Measurements from ENCODE around the gene PARD6G. TPM values are rescaled to one million over a fixed set of nuclear protein-coding genes. Genes with fewer than 3 reads are reported as not detected.

The PARD6G gene
- total and polyA plus RNA-seq, 2 of the 8 experiments (the other 6 are each of a cell fraction or from before 2014, with no cell fraction given): 11.3 to 17.9 TPM

- H2BK20ac ChIP-seq (ENCODE audit: low read length): no peak overlapping the region
- no peak overlapping the region for H3K4me3 ChIP-seq (ENCODE audit: extremely low read depth in 1 of 4, insufficient read depth in 2 of 4, low read depth in 3 of 4, low read length in 4 of 4)
- H3K36me3 ChIP-seq (ENCODE audit: control insufficient read depth in 2 of 4, insufficient read depth in 4 of 4, low read length in 3 of 4): no peaks in the 10 kb centered on the region
- H2AFZ ChIP-seq (ENCODE audit: low read length): no peak overlapping the region
- WGBS, 2 experiments (ENCODE audit: extremely low coverage in 1 of 2, insufficient coverage in 1 of 2, insufficient read length in 1 of 2, insufficient replicate concordance in 2 of 2, low coverage in 1 of 2, low lambda C conversion rate in 2 of 2, missing lambda C conversion rate in 1 of 2): 97% methylated on average over 5 of the region's 5 CpGs; no CpG with 5 or more reads in 1 of the 2 experiments
- POLR2A ChIA-PET (ENCODE audit: partially characterized antibody): no interaction called here
- H3K14ac ChIP-seq (ENCODE audit: insufficient read length): no peak overlapping the region
- no peak overlapping the region for H3K27ac ChIP-seq (ENCODE audit: low read depth, low read length)
- no peak overlapping the region for H2BK12ac ChIP-seq (ENCODE audit: low read depth, low read length)
- CTCF ChIA-PET (ENCODE audit: partially characterized antibody): interaction anchor here (0.8 to 7.5 kb wide), 5 partner anchors 9 to 86 kb away, joined by 3 to 70 read pairs (median 4); no protein-coding TSS in a partner anchor
- peaks cover 9% of the 10 kb centered on the region for H3K23me2 ChIP-seq (ENCODE audit: low read depth, low read length)
- no peak overlapping the region for H3K4me2 ChIP-seq (ENCODE audit: insufficient read depth in 1 of 2, low read depth in 2 of 2, low read length in 2 of 2)
- no peaks in the 10 kb centered on the region for H3K9me3 ChIP-seq (ENCODE audit: insufficient read depth in 2 of 2, low read depth in 1 of 2, low read length in 1 of 2)
- DNase-seq (ENCODE audit: low read depth in 1 of 2, low spot score in 2 of 2) (no peak), FAIRE-seq (no peak)
- no peak overlapping the region for H4K8ac ChIP-seq (ENCODE audit: extremely low read depth, insufficient read depth, low read length)
- no peak overlapping the region for H4K91ac ChIP-seq (replicated peaks; ENCODE audit: insufficient read length, low read length)
- H3K9ac ChIP-seq (replicated peaks in 1 of 4; ENCODE audit: extremely low read depth in 1 of 4, low read depth in 3 of 4, low read length in 3 of 4): no peak overlapping the region
- H2BK5ac ChIP-seq (ENCODE audit: low read depth, low read length): no peak overlapping the region
- H3K4ac ChIP-seq (replicated peaks; ENCODE audit: insufficient read length, low read depth, low read length): no peak overlapping the region
- H3K79me2 ChIP-seq (ENCODE audit: control insufficient read depth in 1 of 2, insufficient read depth in 2 of 2, low read length in 2 of 2): peaks cover 0 to 18% of the 10 kb centered on the region in 2 experiments; a peak in 2 of 4 replicates
- H3K79me1 ChIP-seq (ENCODE audit: low read depth, low read length): peaks cover 4% of the 10 kb centered on the region; the same call in 1 of the 2 replicates
- H4K20me1 ChIP-seq (replicated peaks in 1 of 2; ENCODE audit: control insufficient read depth in 1 of 2, insufficient read depth in 2 of 2, low read length in 2 of 2): peaks cover 9 to 16% of the 10 kb centered on the region in 2 experiments
- H3K23ac ChIP-seq (ENCODE audit: insufficient read length): no peak overlapping the region
- H3K4me1 ChIP-seq (replicated peaks in 1 of 4; ENCODE audit: control insufficient read depth in 3 of 4, insufficient read depth in 4 of 4, low read length in 3 of 4): peaks cover 0 to 9% (median 0%) of the 10 kb centered on the region in 4 experiments; a peak in 3 of 7 replicates
- no peaks in the 10 kb centered on the region; a peak in 2 of 7 replicates for H3K27me3 ChIP-seq (replicated peaks in 1 of 4; ENCODE audit: control insufficient read depth in 3 of 4, extremely low read depth in 1 of 4, insufficient read depth in 3 of 4, low read length in 3 of 4)
- H4K5ac ChIP-seq (ENCODE audit: insufficient read length, low read depth, low read length): no peak overlapping the region
- no peak overlapping the region for H3K18ac ChIP-seq (ENCODE audit: extremely low read depth, low read length)
- H3K56ac ChIP-seq (replicated peaks; ENCODE audit: insufficient read length, low read depth, low read length): no peak overlapping the region
- no peak overlapping the region for H2AK5ac ChIP-seq (ENCODE audit: low read depth, low read length)
- H2BK15ac ChIP-seq (ENCODE audit: low read length): no peak overlapping the region
- H2BK120ac ChIP-seq (replicated peaks; ENCODE audit: low read depth, low read length): no peak overlapping the region
- TF ChIP-seq JUN (IDR thresholded peaks at IDR 0.05; ENCODE audit: low read depth, low read length) (no peak), EGR1 (IDR thresholded peaks at IDR 0.05; ENCODE audit: borderline replicate concordance, low read depth, low read length) (no peak), GTF2F1 (IDR thresholded peaks at IDR 0.05; ENCODE audit: borderline replicate concordance, low read depth, low read length) (no peak), GABPA (IDR thresholded peaks at IDR 0.05; ENCODE audit: borderline replicate concordance, insufficient read depth, low read length) (no peak), SP2 (IDR thresholded peaks at IDR 0.05; ENCODE audit: low read length) (no peak), SIX5 (IDR thresholded peaks at IDR 0.05; ENCODE audit: low read depth, low read length) (no peak), NANOG (IDR thresholded peaks at IDR 0.05; ENCODE audit: insufficient read depth, low read depth, low read length, poor library complexity, severe bottlenecking) (no peak), HDAC2 (IDR thresholded peaks at IDR 0.05; ENCODE audit: borderline replicate concordance in 1 of 2, low read depth in 2 of 2, low read length in 2 of 2) (no peak), YY1 (IDR thresholded peaks at IDR 0.05; ENCODE audit: low read depth, low read length) (no peak), SP4 (IDR thresholded peaks at IDR 0.05; ENCODE audit: low read length) (no peak)
- TF ChIP-seq, protein P1, sequence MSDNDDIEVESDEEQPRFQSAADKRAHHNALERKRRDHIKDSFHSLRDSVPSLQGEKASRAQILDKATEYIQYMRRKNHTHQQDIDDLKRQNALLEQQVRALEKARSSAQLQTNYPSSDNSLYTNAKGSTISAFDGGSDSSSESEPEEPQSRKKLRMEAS (IDR thresholded peaks at IDR 0.05): no peak
Observed at GRCh38 chr18:80243204-80243603, 4.1 kb downstream of the PARD6G start.

Data from H1 (cell line).